ENCODE measurements around the gene OR4D9.

Gene OR4D9

GRCh38 chr11:59550842-59551658, 39.7 kb downstream of the OR4D9 start:
- DNase-seq: peak; percentile 85 to 89

GRCh38 chr11:59551659-59552521, 40.6 kb downstream of the OR4D9 start:
- peak in 1 of 2 experiments; percentile 51 for DNase-seq

DNA sequence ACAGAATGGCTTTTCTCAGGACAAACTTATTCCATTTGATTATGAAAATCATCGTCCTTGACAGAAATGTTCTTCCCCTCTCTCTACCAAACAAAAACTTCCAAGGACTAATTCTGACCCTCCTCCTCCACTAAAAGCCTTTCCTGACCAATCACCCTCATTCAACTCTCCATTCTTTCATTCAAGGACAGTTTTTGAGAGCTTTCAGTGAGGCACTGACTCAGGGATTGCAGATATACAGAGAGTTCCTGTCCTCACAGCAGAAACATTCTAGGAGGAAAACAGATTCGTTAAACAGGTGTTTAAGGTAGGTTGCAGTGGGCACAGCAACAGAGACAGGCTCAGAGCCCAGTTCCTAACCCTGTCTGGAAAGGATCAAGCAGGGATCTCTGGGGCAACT, 41.5 kb downstream of the OR4D9 start:
- DNase-seq: no peak

- no peak for DNase-seq
Measured at GRCh38 chr11:59553323-59553722, 42.0 kb downstream of the OR4D9 start.

- no peak for DNase-seq
Measured at GRCh38 chr11:59555601-59556114, 44.3 kb downstream of the OR4D9 start.

DNA sequence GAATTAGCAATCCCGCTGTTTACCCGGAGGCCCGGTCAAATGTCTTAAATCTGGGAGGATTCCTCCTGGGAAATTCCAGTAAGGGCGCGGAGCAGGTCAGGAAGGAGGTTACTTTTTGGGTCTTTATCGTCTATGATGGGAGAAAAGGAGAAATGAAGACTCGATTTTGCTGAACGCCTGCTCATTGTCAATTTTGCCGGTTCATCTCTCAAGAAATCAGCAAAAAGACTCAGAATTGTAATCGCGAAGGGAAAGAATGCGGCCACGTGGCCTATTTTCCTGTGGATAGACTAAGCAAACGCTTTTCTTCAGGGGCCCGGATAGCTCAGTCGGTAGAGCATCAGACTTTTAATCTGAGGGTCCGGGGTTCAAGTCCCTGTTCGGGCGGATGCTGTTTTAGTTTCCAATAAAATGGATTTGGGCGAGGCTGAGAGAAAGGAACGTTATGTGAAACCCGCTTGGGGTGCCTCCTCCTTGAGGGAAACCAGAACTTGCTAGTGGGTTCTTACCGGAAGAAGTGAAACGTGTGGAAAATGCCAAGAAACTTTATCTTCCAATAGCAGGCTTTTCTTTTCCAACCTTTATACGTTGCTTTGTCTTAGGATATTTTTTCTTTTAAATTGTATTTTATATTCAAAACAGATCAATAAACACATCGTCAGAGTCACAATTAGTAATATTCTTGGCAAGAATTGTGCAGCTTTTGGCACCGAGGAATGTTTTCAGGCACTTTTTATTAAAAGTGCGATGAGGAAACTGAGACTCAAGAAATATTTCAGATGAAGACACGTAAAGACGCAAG, 45.0 kb downstream of the OR4D9 start:
- DNase-seq: peak; percentile 84 to 89

DNA sequence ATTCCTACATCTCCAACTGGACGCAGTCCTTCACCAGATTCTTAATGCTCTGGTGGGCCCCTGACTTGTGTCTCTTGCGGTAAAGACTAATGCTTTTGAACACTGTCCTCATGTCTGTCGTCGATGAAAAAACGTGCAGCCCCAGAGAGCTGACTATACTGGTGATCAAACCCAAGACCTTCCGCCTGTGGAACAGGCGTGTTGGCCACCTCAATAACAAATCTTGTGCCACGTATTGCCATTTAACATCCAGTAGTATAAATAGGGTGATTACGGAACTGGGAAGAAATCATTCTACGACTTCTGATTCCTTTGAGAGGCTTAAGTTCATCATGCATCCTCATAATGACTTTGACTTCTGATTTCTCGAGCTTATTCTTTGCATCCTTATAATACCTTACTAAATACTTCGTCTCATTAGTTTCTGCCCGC, 45.6 kb downstream of the OR4D9 start:
- no peak for DNase-seq

DNA sequence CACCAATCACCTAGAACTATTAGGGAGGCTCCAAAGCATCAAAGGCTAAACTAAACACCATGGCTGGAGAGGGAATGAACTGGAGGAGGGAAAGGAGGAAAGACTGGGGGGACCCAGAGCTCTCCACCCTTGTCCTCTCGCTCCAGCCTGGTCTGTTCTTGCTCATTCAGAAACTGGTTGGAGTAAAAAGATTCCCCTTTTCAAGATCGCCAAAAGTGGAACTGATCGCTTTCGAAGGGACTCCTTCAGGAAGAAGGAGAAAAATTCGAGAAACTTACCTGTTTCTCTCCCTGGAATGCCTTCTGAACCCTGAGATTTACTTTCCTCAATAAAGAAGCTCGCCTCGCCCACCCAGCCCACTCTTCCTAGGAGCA, 46.9 kb downstream of the OR4D9 start:
- DNase-seq: no peak

- no peak for DNase-seq
Measured at GRCh38 chr11:59559886-59560285, 48.5 kb downstream of the OR4D9 start.

- DNase-seq: peak; percentile 76 to 81
Measured at GRCh38 chr11:59560290-59560701, 49.0 kb downstream of the OR4D9 start.

- peak; percentile 87 to 88 for DNase-seq
Measured at GRCh38 chr11:59560702-59561473, 49.5 kb downstream of the OR4D9 start.

DNA sequence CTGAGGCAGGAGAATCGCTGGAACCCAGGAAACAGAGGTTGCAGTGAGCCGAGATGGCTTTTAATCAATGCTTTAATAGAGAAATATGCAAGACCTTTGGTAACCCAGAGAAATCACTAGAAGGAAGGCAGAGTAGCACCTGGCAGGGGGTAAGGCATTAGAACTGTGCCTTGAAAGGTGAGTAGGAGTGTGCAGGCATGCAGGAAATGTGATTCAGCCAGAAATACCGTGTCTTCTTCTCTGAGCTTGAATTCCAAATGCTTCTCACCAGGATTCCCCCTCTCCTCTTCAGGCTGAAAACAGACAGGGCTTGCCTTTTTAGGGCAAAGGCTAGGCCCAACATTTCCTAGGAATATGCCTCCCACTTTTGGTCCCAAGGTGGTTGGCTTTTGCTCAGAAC, 51.0 kb downstream of the OR4D9 start:
- DNase-seq: no peak

Data from activated CD4-positive, alpha-beta T cell treated with anti-CD3 and anti-CD28 coated beads, Interleukin-2, amount 50 U/mL, for 48 hours (primary cell).